ENCODE results near the gene ACOXL. TPM values are rescaled to one million over a fixed set of nuclear protein-coding genes. Genes with fewer than 3 reads are reported as not detected.

Gene ACOXL
- total and polyA plus RNA-seq, 2 of the 8 experiments (the other 6 are each of a cell fraction or from before 2014, with no cell fraction given) = 11.4 to 20.6 TPM

- TF ChIP-seq CTCF (IDR thresholded peaks at IDR 0.05; ENCODE audit: control extremely low read depth in 1 of 3, insufficient read depth in 1 of 3, low read depth in 1 of 3, low read length in 3 of 3) = no peak
- TF ChIP-seq CTBP2 (IDR thresholded peaks at IDR 0.05; ENCODE audit: borderline replicate concordance, insufficient read depth, insufficient read length, low read length) = no peak
Observed at GRCh38 chr2:110773401-110773921, 41.1 kb downstream of the ACOXL start (continued).
